ENCODE measurements around the gene UNC80.

UNC80 gene

GRCh38 chr2:209864716-209865295, 93.2 kb downstream of the UNC80 start:
- peaks cover 5% of the 10 kb centered on the region; the same call in 1 of the 2 replicates for H3K9me3 ChIP-seq (ENCODE audit: insufficient read depth, low read depth, low read length)
- H3K9ac ChIP-seq (ENCODE audit: low read depth, low read length), result no peak overlapping the region
- H3K4me1 ChIP-seq (ENCODE audit: insufficient read depth, low read length), result no peaks in the 10 kb centered on the region
- no peaks in the 10 kb centered on the region; the same call in 1 of the 2 replicates for H3K27me3 ChIP-seq (ENCODE audit: insufficient read depth, low read length)
- H3K4me3 ChIP-seq (ENCODE audit: low read length), result no peak overlapping the region
- WGBS, result 75% methylated on average over 18 of the region's 18 CpGs
- no peak overlapping the region for H3K27ac ChIP-seq (ENCODE audit: low read depth, low read length)
- no peaks in the 10 kb centered on the region for H3K36me3 ChIP-seq (ENCODE audit: insufficient read depth, low read length)

GRCh38 chr2:209868271-209868994, 96.8 kb downstream of the UNC80 start:
- no peaks in the 10 kb centered on the region; the same call in 1 of the 2 replicates for H3K27me3 ChIP-seq (ENCODE audit: insufficient read depth, low read length)
- no peaks in the 10 kb centered on the region for H3K4me1 ChIP-seq (ENCODE audit: insufficient read depth, low read length)
- no peak overlapping the region for H3K9ac ChIP-seq (ENCODE audit: low read depth, low read length)
- 96% methylated on average over 6 of the region's 6 CpGs for whole genome bisulfite sequencing
- no peak overlapping the region for H3K27ac ChIP-seq (ENCODE audit: low read depth, low read length)
- no peak overlapping the region for H3K4me3 ChIP-seq (ENCODE audit: low read length)
- H3K36me3 ChIP-seq (ENCODE audit: insufficient read depth, low read length), result no peaks in the 10 kb centered on the region
- peaks cover 5% of the 10 kb centered on the region; the same call in 1 of the 2 replicates for H3K9me3 ChIP-seq (ENCODE audit: insufficient read depth, low read depth, low read length)

GRCh38 chr2:209870067-209870466, 98.4 kb downstream of the UNC80 start:
- Histone ChIP-seq H3K9me3 (ENCODE audit: insufficient read depth, low read depth, low read length) (peaks cover 5% of the 10 kb centered on the region; the same call in 1 of the 2 replicates), H3K27ac (ENCODE audit: low read depth, low read length) (no peak overlapping the region), H3K4me1 (ENCODE audit: insufficient read depth, low read length) (no peaks in the 10 kb centered on the region), H3K27me3 (ENCODE audit: insufficient read depth, low read length) (no peaks in the 10 kb centered on the region), H3K9ac (ENCODE audit: low read depth, low read length) (no peak overlapping the region), H3K36me3 (ENCODE audit: insufficient read depth, low read length) (no peaks in the 10 kb centered on the region), H3K4me3 (ENCODE audit: low read length) (no peak overlapping the region)
- 43% methylated on average over 1 of the region's 2 CpGs for WGBS

GRCh38 chr2:209872675-209873074, 101.0 kb downstream of the UNC80 start:
- H3K36me3 ChIP-seq (ENCODE audit: insufficient read depth, low read length), result no peaks in the 10 kb centered on the region
- H3K27me3 ChIP-seq (ENCODE audit: insufficient read depth, low read length), result no peaks in the 10 kb centered on the region
- H3K27ac ChIP-seq (ENCODE audit: low read depth, low read length), result peak overlapping the region; percentile 22; the same call in 1 of the 2 replicates
- no peaks in the 10 kb centered on the region for H3K4me1 ChIP-seq (ENCODE audit: insufficient read depth, low read length)
- no peaks in the 10 kb centered on the region for H3K9me3 ChIP-seq (ENCODE audit: insufficient read depth, low read depth, low read length)
- no peak overlapping the region for H3K4me3 ChIP-seq (ENCODE audit: low read length)
- WGBS, result 82% methylated on average over 9 of the region's 9 CpGs
- H3K9ac ChIP-seq (ENCODE audit: low read depth, low read length), result no peak overlapping the region

- Histone ChIP-seq H3K9me3 (ENCODE audit: insufficient read depth, low read depth, low read length) (no peaks in the 10 kb centered on the region), H3K36me3 (ENCODE audit: insufficient read depth, low read length) (no peaks in the 10 kb centered on the region), H3K9ac (ENCODE audit: low read depth, low read length) (no peak overlapping the region), H3K27ac (ENCODE audit: low read depth, low read length) (no peak overlapping the region), H3K27me3 (ENCODE audit: insufficient read depth, low read length) (no peaks in the 10 kb centered on the region), H3K4me3 (ENCODE audit: low read length) (no peak overlapping the region), H3K4me1 (ENCODE audit: insufficient read depth, low read length) (no peaks in the 10 kb centered on the region)
- no CpG with 5 or more reads among the region's 1 CpG for WGBS
Measured at GRCh38 chr2:209875270-209875669, 103.6 kb downstream of the UNC80 start.

- Histone ChIP-seq H3K36me3 (ENCODE audit: insufficient read depth, low read length) (no peaks in the 10 kb centered on the region), H3K27ac (ENCODE audit: low read depth, low read length) (no peak overlapping the region), H3K9me3 (ENCODE audit: insufficient read depth, low read depth, low read length) (no peaks in the 10 kb centered on the region), H3K27me3 (ENCODE audit: insufficient read depth, low read length) (no peaks in the 10 kb centered on the region), H3K9ac (ENCODE audit: low read depth, low read length) (no peak overlapping the region), H3K4me3 (ENCODE audit: low read length) (no peak overlapping the region), H3K4me1 (ENCODE audit: insufficient read depth, low read length) (no peaks in the 10 kb centered on the region)
- no CpG with 5 or more reads among the region's 1 CpG for WGBS
Measured at GRCh38 chr2:209876211-209876610, 104.6 kb downstream of the UNC80 start.

- Histone ChIP-seq H3K4me1 (ENCODE audit: insufficient read depth, low read length) (no peaks in the 10 kb centered on the region), H3K9ac (ENCODE audit: low read depth, low read length) (no peak overlapping the region), H3K27ac (ENCODE audit: low read depth, low read length) (no peak overlapping the region), H3K9me3 (ENCODE audit: insufficient read depth, low read depth, low read length) (no peaks in the 10 kb centered on the region), H3K36me3 (ENCODE audit: insufficient read depth, low read length) (no peaks in the 10 kb centered on the region), H3K4me3 (ENCODE audit: low read length) (no peak overlapping the region), H3K27me3 (ENCODE audit: insufficient read depth, low read length) (no peaks in the 10 kb centered on the region)
- WGBS, result 97% methylated on average over 2 of the region's 4 CpGs
Measured at GRCh38 chr2:209878701-209879100, 107.1 kb downstream of the UNC80 start.

- Histone ChIP-seq H3K4me1 (ENCODE audit: insufficient read depth, low read length) (no peaks in the 10 kb centered on the region), H3K27ac (ENCODE audit: low read depth, low read length) (no peak overlapping the region), H3K4me3 (ENCODE audit: low read length) (no peak overlapping the region), H3K27me3 (ENCODE audit: insufficient read depth, low read length) (no peaks in the 10 kb centered on the region), H3K9me3 (ENCODE audit: insufficient read depth, low read depth, low read length) (0 out of 2 replicates have a peak, but pooled peaks cover 3% of the 10 kb centered on the region), H3K36me3 (ENCODE audit: insufficient read depth, low read length) (no peaks in the 10 kb centered on the region), H3K9ac (ENCODE audit: low read depth, low read length) (no peak overlapping the region)
- no CpG with 5 or more reads among the region's 1 CpG for WGBS
Measured at GRCh38 chr2:209900638-209901037, 129.0 kb downstream of the UNC80 start.

GRCh38 chr2:209901172-209901571, 129.5 kb downstream of the UNC80 start:
- Histone ChIP-seq H3K27me3 (ENCODE audit: insufficient read depth, low read length) (no peaks in the 10 kb centered on the region), H3K4me3 (ENCODE audit: low read length) (no peak overlapping the region), H3K36me3 (ENCODE audit: insufficient read depth, low read length) (no peaks in the 10 kb centered on the region), H3K9ac (ENCODE audit: low read depth, low read length) (no peak overlapping the region), H3K4me1 (ENCODE audit: insufficient read depth, low read length) (no peaks in the 10 kb centered on the region), H3K9me3 (ENCODE audit: insufficient read depth, low read depth, low read length) (0 out of 2 replicates have a peak, but pooled peaks cover 4% of the 10 kb centered on the region), H3K27ac (ENCODE audit: low read depth, low read length) (no peak overlapping the region)
- 91% methylated on average over 2 of the region's 2 CpGs for WGBS

- Histone ChIP-seq H3K27me3 (ENCODE audit: insufficient read depth, low read length) (no peaks in the 10 kb centered on the region), H3K9ac (ENCODE audit: low read depth, low read length) (no peak overlapping the region), H3K36me3 (ENCODE audit: insufficient read depth, low read length) (no peaks in the 10 kb centered on the region), H3K4me1 (ENCODE audit: insufficient read depth, low read length) (no peaks in the 10 kb centered on the region), H3K9me3 (ENCODE audit: insufficient read depth, low read depth, low read length) (peaks cover 6% of the 10 kb centered on the region; the same call in 1 of the 2 replicates), H3K27ac (ENCODE audit: low read depth, low read length) (no peak overlapping the region), H3K4me3 (ENCODE audit: low read length) (no peak overlapping the region)
- WGBS, result 96% methylated on average over 2 of the region's 2 CpGs
Measured at GRCh38 chr2:209905691-209906090, 134.1 kb downstream of the UNC80 start.

GRCh38 chr2:209907746-209908145, 136.1 kb downstream of the UNC80 start:
- Histone ChIP-seq H3K9ac (ENCODE audit: low read depth, low read length) (no peak overlapping the region), H3K4me1 (ENCODE audit: insufficient read depth, low read length) (no peaks in the 10 kb centered on the region), H3K36me3 (ENCODE audit: insufficient read depth, low read length) (no peaks in the 10 kb centered on the region), H3K27me3 (ENCODE audit: insufficient read depth, low read length) (no peaks in the 10 kb centered on the region), H3K27ac (ENCODE audit: low read depth, low read length) (no peak overlapping the region), H3K9me3 (ENCODE audit: insufficient read depth, low read depth, low read length) (peaks cover 6% of the 10 kb centered on the region; the same call in 1 of the 2 replicates), H3K4me3 (ENCODE audit: low read length) (no peak overlapping the region)

Data from HUES64 (cell line).